Lower leg skin (tissue), 3 donors: ENCODE data around the gene CD1D.

Experiments used
- CTCF ChIP-seq, 3 donors: fragments of 450-650 bp; IDR thresholded peaks; one replicate each; pipeline ENCODE4 v1.5.1; 2016; ENCODE audit warnings: antibody characterized with exemption in 3 of 3, mild to moderate bottlenecking in 3 of 3, moderate library complexity in 2 of 3
- POLR2A ChIP-seq, 2 donors: fragments of 450-650 bp; IDR thresholded peaks; one replicate each; pipeline ENCODE4 v1.6.1; 2016 to 2017; ENCODE audit warnings: antibody characterized with exemption in 2 of 2, mild to moderate bottlenecking in 1 of 2, moderate library complexity in 1 of 2

- no peak for TF ChIP-seq CTCF (IDR thresholded peaks at IDR 0.05)
- TF ChIP-seq POLR2A (IDR thresholded peaks at IDR 0.05) = no peak
Measured at GRCh38 chr1:158145173-158145719, 35.4 kb upstream of the CD1D start.
